Astrocyte (in vitro differentiated cells and primary cell): ENCODE results near the gene SENP8.

Experiments used
- EZH2 ChIP-seq: IDR thresholded peaks from 2 replicates; pipeline ENCODE4 v1.6.1; 2012; ENCODE audit warnings: mild to moderate bottlenecking, low read length, inconsistent platforms; ENCODE audit not compliant: insufficient read depth
- TF ChIP-seq, protein P1 (sequence below): IDR thresholded peaks from 2 replicates; pipeline ENCODE4 v1.5.1; 2011; ENCODE audit warnings: low read depth, mild to moderate bottlenecking, inconsistent platforms, low read length, moderate library complexity; ENCODE audit not compliant: insufficient read depth

DNA sequence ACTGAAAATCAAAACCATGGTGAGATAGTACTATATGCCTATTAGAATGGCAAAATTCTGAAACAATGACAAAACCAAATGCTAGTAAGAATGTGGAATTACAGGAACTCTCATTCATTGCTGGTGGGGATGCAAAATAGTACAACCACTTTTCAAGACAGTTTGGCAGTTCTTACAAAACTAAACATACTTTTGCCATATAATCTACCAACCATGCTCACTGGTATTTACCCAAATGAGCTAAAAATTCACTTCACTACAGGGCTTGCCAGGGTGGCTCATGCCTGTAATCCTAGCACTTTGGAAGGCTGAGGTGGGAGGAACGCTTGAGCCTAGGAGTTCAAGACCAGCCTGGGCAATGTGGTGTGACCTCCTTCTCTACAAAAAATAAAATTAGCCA, 40.3 kb upstream of the SENP8 start:
- TF ChIP-seq, protein P1, sequence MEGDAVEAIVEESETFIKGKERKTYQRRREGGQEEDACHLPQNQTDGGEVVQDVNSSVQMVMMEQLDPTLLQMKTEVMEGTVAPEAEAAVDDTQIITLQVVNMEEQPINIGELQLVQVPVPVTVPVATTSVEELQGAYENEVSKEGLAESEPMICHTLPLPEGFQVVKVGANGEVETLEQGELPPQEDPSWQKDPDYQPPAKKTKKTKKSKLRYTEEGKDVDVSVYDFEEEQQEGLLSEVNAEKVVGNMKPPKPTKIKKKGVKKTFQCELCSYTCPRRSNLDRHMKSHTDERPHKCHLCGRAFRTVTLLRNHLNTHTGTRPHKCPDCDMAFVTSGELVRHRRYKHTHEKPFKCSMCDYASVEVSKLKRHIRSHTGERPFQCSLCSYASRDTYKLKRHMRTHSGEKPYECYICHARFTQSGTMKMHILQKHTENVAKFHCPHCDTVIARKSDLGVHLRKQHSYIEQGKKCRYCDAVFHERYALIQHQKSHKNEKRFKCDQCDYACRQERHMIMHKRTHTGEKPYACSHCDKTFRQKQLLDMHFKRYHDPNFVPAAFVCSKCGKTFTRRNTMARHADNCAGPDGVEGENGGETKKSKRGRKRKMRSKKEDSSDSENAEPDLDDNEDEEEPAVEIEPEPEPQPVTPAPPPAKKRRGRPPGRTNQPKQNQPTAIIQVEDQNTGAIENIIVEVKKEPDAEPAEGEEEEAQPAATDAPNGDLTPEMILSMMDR: no peak
- TF ChIP-seq EZH2: no peak
